EL (cell line): ENCODE results near the gene RSPRY1.
"Not testable (repeated sequence)": the region's sequence is repeated elsewhere in the genome, so short reads cannot be mapped to it uniquely, and the experiment has no call there.

Experiments
- DNase-seq: peaks from one replicate; pipeline ENCODE4 v3.0.0-alpha.2; 2016

The RSPRY1 gene

DNA sequence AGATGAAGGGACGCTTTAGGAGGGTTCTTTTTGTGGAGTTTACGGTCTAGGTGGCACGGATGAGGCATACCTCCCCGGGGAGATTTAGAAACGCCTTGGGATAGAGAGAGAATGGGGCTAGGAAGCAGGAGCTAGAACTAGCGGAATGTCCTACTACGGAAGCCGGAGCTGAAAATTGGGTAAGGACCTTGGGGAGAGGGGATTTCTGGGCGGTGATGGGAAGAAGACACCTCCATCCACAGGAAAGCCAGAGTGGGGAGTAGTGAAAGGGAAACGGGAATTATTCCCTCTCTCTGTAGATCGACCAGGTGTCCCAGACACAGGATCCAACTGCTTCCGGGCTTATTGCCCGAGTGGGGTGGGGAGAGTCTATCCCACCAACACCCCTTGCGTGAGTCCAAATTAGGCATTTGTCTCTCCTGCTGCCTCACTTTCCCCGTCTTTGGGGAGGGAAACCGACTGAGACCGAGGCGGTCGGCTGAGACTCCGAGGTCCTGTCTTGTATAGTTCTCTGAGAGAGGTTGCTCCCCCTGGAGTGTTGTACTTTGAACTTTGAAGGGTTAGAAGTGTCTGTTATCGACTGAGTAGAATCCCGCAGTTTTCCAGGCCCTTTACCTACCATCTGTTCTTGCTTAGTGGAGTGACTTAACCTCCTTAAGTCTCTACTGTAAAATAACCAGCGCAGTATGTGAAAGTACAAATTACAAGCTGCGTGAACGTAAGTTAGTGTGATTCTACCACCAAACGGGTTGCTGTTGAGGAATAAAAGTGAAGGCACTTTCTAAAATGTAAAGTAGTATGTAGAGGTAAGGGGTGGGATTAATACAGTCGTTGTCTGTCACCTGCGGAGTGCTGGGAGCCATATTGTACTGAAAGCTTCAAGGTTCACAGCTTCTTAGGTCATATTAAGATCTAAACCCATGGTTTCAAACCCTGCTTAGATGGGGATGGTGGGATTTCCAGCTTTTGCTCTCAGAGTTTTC, 1.0 kb downstream of the RSPRY1 start:
- DNase-seq: peak; percentile 39

DNA sequence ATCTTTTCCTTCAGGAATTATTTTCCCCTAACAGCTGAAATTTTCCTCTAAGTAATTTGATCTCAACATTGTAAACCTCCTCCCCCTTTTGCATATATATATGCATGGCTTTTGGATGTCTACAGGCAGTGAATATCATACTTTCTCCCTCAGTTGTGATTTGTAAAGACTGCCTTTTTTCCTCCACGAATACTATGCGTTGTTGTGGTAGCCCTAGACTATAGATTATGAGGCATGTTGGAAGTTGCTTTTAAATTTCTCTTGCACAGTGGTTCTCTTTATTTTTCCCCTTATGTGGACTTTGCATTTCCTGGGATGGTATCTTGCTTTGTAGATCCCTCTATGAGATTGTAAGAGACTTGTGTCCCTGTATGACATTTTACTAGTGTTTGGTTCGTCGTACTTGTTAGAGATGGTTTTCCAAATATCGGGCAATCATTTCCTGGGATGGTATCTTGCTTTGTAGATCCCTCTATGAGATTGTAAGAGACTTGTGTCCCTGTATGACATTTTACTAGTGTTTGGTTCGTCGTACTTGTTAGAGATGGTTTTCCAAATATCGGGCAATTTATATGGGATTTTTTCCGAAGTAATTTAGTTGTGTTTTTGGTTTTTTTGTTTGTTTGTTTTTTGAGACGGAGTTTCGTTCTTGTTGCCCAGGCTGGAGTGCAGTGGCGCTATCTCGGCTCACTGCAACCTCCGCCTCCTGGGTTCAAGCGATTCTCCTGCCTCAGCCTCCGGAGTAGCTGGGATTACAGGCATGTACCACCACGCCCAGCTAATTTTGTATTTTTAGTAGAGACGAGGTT, 2.0 kb downstream of the RSPRY1 start:
- DNase-seq: not testable (repeated sequence)

DNA sequence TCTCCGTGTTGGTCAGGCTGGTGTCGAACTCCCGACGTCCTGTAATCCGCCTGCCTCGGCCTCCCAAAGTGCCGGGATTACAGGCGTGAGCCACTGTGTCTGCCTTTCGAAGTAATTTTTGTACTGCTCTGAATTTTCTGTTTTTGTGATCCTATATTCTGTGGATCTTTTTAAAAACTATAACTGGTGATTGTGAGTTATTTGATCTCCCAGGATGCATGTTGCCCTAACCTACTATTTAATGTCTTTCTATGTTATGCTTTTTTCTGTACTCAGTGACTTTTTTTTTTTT, 2.5 kb downstream of the RSPRY1 start:
- no peak for DNase-seq

DNA sequence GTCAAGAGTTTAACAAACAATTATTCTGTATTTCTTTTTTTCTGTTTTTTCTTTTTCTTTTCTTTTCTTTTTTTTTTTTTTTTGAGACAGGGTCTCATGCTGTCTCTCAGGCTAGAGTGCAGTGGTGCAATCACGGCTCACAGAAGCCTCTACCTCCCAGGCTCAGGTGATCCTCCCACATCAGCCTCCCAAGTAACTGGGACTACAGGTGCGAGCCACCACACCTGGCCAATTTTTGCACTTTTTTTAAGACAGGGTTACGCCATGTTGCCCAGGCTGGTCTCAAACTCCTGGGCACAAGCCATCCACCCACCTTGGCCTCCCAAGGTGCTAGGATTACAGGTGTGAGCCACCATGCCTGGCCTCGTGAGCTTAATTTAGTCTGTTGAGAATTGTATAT, 3.4 kb downstream of the RSPRY1 start:
- not testable (repeated sequence) for DNase-seq

DNA sequence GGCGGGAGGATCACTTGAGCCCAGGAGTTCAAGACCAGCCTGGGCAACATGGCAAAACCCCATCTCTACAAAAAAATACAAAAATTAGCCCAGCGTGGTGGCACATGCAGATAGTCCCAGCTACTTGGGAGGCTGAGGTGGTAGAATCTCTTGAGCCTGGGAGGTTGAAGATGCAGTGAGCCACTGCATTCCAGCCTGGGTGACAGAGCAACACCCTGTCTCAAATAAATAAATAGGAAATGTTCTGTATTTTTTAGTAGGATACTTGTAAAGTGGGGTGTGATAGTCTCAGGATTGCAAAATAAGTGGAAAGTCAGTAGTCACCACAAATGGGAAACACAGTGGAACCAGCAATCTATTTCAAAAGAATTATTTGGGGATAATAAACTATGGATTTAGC, 4.0 kb downstream of the RSPRY1 start:
- peak; percentile 21 for DNase-seq

DNA sequence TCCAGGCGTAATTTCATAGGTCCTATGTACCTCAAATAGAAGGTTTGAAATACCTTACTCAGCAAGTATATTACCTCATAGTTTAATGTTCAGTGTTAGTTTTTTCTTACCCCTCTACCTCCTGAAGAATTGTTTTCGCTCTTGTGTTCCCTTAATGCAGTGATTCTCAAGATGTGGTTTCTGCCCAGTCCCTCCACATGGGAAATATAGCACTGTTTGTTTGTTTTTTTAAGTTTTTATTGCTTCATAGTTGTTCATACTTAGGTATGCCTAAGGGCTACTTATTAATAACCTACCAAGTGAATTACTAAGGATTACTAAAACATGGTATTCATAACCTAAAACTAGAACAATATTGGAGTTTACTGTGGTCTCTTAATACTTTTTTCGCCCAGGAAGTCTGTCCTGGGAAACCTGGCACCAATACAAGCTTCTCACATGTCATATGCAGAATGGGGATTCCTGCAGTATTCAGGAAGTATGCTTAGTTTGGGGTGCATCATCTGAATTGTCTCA, 5.0 kb downstream of the RSPRY1 start:
- DNase-seq: peak; percentile 74

DNA sequence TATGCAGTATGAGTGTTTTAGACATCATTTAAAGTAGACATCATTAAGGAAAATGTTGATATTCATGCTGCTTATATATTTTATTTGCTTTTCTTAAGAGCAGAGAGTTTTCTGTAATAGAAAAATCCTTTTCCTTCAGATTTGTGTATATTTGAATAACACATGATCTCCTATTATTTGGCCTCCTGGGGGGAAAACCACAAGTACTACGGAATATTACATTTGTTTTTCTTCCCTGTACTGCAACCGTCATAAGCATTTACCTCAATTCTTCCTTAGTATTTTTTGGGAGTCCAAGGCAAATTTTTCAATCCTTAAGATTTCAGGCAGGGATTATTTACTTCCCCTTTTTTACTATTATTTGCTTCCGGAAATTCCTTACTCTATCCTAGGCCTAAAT, 6.0 kb downstream of the RSPRY1 start:
- DNase-seq: no peak

DNA sequence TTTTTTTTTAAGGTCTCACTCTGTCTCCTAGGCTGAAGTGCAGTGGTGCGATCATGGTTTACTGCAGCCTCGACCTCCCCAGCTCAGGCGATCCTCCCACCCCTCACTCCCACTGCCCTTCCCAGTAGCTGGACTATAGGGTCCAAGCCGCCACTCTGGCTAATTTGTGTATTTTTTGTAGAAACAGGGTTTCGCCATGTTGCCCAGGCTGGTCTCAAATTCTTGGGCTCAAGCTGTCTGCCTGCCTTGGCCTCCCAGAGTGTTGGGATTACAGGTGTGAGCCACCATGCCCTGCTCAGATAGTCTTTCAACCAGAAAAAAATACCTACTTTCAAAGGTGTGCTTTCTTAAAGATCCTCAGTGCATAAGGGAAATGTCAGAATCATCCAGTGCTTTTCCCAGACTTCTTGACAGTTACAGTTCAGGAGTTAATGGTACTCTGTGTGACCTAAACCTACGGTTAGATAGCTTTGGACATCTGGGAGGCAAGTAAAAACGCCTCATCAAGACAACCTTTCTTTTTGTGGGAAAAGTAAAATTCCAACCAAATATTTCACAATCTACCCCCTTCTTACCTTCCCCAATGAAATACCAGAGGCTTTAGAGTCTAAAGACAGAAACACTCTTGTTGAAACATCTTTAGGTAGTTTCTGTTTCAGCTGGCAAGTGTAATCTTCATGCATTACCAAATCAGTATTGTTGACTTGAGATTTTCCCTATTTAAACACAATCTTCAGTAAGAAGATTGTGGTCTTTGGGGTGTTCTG, 6.8 kb downstream of the RSPRY1 start:
- DNase-seq: peak; percentile 39

DNA sequence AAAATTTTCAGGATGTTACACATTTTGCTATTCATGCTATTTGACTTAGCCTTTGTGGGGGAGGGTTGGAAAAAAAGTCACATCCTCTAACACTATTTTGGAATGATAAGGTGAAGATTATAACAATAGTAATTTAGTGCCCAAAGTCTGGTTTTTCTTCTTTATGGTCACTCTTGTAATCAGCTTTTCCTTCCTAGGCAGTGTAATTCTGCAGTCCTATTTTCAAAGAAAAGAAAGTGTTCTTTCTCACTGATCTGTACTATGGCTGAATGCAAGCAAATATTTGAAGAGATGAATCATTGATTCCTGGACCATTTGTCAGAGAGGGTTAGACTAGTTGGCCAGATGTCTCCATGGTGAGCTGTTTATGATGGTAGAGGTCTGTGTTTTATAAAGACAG, 8.4 kb downstream of the RSPRY1 start:
- peak; percentile 92 for DNase-seq

DNA sequence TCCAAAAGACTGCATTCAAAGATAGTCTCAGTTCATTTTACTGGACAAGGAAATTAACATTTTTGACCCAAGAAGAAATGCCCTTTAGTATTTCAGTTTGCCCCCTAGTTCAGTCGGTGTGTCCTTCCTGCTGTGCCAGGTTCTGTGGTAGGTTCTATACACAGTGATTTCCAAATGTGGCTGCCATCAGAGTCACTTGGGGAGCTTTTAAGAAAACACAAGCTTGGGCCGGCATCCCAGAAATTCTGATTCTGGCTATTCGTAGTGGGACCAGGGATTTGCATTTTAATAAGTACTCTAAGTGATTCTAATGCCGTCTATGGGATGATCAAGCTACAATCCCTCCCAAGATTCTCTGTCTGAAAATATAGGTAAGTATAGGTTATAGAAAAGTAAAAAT, 10.2 kb downstream of the RSPRY1 start:
- no peak for DNase-seq

DNA sequence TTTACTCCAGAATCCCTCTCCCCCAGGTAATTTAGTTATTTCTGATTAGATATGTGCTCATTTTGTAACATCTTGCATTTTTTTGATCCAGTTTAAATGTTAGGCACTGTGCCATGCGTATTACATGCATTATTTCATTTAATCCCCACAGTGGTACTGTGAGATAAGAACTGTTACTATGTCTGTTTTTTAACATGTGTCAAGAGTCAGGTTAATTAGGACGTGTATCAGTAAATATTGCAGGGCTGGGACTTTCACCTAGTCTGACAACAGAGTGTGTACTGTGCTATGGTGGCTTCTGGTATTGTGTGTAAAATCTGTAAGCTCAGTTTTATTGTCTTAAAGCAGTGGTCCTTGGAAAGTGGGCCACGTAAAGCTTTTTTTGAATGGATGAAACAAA, 10.6 kb downstream of the RSPRY1 start:
- no peak for DNase-seq

DNA sequence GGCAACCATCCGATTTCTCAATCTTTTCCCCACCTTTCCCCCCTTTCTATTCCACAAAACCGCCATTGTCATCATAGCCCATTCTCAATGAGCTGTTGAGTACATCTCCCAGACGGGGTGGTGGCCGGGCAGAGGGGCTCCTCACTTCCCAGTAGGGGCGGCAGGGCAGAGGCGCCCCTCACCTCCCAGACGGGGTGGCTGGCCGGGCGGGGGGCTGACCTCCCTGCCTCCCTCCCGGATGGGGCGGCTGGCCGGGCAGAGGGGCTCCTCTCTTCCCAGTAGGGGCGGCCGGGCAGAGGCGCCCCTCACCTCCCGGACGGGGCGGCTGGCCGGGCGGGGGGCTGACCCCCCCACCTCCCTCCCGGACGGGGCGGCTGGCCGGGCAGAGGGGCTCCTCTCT, 14.2 kb downstream of the RSPRY1 start:
- DNase-seq: not testable (repeated sequence)

DNA sequence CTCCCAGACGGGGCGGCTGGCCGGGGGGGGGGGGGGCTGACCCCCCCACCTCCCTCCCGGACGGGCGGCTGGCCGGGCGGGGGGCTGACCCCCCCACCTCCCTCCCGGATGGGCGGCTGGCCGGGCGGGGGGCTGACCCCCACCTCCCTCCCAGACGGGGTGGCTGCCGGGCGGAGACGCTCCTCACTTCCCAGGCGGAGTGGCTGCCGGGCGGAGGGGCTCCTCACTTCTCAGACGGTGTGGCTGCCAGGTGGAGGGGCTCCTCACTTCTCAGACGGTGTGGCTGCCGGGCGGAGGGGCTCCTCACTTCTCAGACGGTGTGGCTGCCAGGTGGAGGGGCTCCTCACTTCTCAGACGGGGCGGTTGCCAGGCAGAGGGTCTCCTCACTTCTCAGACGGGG, 14.8 kb downstream of the RSPRY1 start:
- not testable (repeated sequence) for DNase-seq

DNA sequence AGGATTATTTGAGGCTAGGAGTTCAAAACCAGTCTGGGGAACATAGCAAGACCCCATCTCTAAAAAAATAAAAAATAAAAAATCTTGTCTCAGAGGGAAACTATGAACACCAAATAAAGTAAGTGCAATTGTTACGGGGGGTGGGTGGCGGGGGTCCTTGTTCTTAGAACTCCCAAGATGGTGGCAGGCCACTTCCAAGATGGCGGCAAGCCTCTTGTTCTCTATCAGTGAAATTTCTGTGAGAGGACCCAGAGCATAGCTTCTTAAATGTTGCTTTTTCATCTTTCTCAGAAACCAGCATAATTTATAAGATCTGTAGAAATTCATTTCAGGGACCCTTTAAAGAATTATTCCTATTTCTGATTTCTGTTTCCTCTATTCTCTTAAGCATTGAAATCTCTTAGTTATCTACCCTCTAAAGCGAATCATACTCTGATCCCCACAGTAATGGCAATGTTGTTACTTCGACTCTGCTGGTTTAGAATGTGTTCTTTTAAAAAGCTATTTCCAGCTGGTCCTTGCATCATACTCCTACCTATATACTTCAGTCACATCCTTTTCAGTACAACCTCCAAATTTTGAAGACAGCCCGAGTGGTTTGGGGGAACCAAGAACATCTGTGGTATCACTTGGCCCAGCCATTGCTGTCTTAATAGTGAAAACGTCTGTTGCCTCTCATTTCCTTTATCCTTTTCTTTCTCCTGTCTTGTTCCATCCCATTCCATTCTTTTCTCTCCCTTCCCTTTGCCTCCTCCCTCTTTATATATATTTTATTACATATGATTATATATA, 16.2 kb downstream of the RSPRY1 start:
- DNase-seq: no peak

DNA sequence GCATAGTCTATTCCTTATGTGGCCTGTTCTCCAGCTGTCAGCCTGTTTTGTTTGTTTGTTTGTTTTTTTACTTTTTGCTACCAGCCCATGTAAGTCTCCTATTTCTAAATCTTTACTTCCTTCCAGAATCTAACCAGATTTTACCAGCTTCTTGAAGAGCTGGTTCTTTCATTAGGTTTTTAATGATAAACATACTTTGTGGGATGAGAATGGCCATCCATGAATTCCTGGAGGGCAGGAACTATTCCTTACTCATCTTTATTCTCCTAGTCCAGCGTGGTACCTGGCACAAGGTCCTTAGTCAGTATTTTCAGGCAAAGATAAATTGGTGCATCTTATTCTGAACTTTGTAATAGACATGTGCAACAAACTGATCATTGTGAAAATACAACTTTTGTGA, 17.3 kb downstream of the RSPRY1 start:
- DNase-seq: no peak

DNA sequence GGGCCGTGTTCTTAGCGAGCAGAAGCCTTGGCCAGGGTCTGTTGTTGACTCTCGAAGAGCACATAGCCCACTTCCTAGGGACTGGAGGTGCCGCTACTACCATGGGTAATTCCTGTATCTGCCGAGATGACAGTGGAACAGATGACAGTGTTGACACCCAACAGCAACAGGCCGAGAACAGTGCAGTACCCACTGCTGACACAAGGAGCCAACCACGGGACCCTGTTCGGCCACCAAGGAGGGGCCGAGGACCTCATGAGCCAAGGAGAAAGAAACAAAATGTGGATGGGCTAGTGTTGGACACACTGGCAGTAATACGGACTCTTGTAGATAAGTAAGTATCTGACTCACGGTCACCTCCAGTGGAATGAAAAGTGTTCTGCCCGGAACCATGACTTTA, 18.5 kb downstream of the RSPRY1 start:
- no peak for DNase-seq

DNA sequence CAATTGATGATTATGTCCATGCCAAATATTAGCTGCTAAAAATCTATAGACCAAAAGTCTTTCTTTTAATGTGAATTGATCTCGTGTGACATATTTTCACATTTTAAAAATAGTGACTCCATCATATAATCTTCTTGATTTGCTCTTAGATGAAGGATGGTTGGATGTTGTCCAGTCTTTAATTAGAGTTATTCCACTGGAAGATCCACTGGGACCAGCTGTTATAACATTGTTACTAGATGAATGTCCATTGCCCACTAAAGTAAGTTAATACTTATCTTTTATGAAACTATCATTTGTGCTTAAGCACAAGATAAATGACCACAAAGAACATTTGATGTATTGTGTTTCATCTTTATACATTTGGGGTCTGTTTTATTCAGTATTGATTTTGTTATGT, 22.8 kb downstream of the RSPRY1 start:
- no peak for DNase-seq

DNA sequence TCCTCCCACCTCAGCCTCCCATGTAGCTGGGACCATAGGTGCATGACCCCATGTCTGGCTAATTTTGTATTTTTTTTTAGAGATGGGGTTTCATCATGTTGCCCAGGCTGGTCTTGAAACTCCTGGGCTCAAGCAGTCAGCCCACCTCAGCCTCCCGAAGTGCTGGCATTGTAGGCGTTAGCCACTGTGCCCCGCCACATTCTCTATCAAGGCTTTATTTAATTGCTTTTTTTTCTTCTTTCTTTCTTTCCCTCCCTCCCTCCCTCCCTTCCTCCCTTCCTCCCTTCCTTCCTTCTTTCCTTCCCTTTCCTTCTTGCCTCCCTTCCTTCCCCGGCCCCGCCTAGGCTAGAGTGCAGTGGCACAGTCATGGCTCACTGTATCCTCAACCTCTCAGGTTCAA, 23.7 kb downstream of the RSPRY1 start:
- no peak for DNase-seq

DNA sequence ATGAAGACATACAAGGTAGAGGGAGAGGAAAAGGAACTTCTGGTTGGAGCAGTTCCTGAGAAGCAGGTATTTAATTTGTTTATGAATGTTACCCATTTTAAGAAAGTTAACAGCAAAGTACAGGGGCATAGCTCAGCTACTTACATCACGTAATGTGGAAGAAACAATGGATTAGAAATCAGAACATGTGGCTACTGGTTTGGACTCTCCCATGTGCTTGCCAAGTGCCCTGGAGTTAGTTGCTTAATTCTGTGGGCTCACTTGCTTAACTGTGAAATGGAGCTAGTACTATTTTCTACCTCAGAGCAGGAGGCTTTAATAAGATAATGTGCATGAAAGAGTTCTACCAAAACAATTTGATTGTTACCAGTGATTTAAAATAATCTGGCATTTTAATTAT, 27.3 kb downstream of the RSPRY1 start:
- no peak for DNase-seq

DNA sequence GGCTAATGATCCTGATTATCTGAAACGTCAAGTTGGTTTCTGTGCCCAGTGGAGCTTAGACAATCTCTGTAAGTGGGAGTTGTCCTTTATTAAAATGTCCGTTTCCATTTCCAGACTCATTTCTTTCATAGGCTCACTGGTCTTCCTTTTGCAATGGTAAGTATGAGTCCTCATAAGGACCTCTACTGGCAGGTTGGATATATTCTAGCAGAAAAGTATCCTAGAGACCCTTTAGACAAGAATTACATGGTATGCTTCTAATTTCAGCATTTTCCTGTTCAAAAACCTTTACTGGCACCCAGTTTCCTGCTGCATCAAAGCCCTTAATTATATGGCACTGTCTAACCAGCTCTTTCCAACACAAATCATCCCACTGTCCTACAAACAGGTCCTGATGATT, 30.8 kb downstream of the RSPRY1 start:
- no peak for DNase-seq

DNA sequence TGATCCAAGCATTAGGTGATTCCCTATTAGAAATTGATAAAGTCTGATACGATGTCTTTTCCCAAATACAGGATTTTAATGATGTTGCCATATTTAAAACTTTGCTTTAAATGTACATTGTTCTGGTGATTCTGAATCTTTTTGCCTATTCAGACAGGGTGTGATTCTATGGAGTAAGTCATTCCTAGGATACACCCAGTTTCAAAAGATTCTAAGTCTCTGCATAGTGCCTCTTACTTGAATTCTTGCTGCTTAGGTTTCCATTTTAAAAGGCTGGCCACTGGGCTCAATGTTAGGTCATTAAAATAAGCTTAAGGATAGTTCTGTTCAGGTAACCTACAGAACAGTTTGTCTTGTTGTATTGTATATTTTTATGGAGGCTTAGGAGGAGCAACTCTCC, 36.9 kb downstream of the RSPRY1 start:
- DNase-seq: no peak

DNA sequence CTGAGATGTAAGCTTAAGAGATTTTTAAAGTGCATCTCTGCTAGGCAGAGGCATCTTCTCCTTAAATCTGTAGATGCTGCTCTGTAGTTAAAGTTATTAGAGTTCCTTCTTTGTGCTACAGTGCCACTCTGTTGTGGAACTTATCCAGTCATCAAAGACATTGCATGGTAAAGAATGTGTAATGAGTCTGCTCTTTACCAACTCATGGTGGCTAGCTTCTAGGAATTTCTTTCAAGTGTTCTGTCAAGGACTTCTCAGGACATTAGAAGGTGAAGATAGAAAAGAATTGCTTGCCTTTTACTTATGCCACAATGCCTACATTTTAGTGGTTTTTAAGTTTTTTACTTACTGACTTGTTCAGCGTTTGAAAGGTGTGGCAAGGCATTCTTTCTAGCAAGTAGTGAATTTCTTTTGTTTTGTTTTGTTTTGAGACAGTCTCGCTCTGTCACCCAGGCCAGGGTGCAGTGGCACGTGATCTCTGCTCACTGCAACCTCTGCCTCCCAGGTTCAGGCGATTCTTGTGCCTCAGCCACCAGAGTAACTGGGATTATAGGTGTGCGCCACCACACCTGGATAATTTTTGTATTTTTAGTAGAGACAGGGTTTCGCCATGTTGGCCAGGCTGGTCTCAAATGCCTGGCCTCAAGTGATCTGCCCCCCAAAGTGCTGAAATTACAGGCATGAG, 38.7 kb downstream of the RSPRY1 start:
- DNase-seq: no peak
